Breast epithelium (tissue), 3 donors: ENCODE measurements around the gene OGFR.

Source experiments
- CTCF ChIP-seq, 3 donors: fragments of 450-650 bp; IDR thresholded peaks; one replicate each; pipeline ENCODE4 v1.5.1; 2016 to 2017; ENCODE audit warnings: antibody characterized with exemption in 3 of 3, mild to moderate bottlenecking in 3 of 3, moderate library complexity in 3 of 3
- POLR2AphosphoS5 ChIP-seq, 3 donors: sonication (generic); formaldehyde crosslinking; IDR thresholded peaks; one replicate each; pipeline ENCODE4 v1.6.1; 2017; ENCODE audit warnings: antibody characterized with exemption in 3 of 3

- no peak for TF ChIP-seq CTCF (IDR thresholded peaks at IDR 0.05)
- no peak for TF ChIP-seq POLR2AphosphoS5 (IDR thresholded peaks at IDR 0.05)
These were observed 8.2 kb downstream of the OGFR start for GRCh38 chr20:62812907-62813200.
